Measurements from ENCODE around the gene SLC35F3.
"Not testable (repeated sequence)": the region's sequence is repeated elsewhere in the genome, so short reads cannot be mapped to it uniquely, and the experiment has no call there.

SLC35F3 gene

GRCh38 chr1:234152344-234152743 lies 247.9 kb downstream of the SLC35F3 start:
- DNase-seq = not testable (repeated sequence)

- no peak for DNase-seq
Measured at GRCh38 chr1:234154320-234155251, 250.1 kb downstream of the SLC35F3 start.

- DNase-seq = no peak
Measured at GRCh38 chr1:234162661-234163060, 258.2 kb downstream of the SLC35F3 start.

- no peak for DNase-seq
Measured at GRCh38 chr1:234163267-234163919, 258.9 kb downstream of the SLC35F3 start.

- DNase-seq = no peak
Measured at GRCh38 chr1:234164098-234164709, 259.7 kb downstream of the SLC35F3 start.

GRCh38 chr1:234168061-234168724 lies 263.7 kb downstream of the SLC35F3 start:
- DNase-seq = no peak

- DNase-seq = no peak
Measured at GRCh38 chr1:234169161-234169849, 264.8 kb downstream of the SLC35F3 start.

GRCh38 chr1:234170067-234170466 lies 265.6 kb downstream of the SLC35F3 start:
- DNase-seq = no peak

GRCh38 chr1:234170622-234171021 lies 266.1 kb downstream of the SLC35F3 start:
- DNase-seq = no peak

GRCh38 chr1:234173968-234174367 lies 269.5 kb downstream of the SLC35F3 start:
- DNase-seq = no peak

GRCh38 chr1:234175363-234175762 lies 270.9 kb downstream of the SLC35F3 start:
- DNase-seq = no peak

GRCh38 chr1:234176000-234176399 lies 271.5 kb downstream of the SLC35F3 start:
- no peak for DNase-seq

GRCh38 chr1:234176847-234177246 lies 272.4 kb downstream of the SLC35F3 start:
- not testable (repeated sequence) for DNase-seq

GRCh38 chr1:234185438-234185837 lies 281.0 kb downstream of the SLC35F3 start:
- DNase-seq = no peak

GRCh38 chr1:234186037-234186688 lies 281.7 kb downstream of the SLC35F3 start:
- DNase-seq = no peak

GRCh38 chr1:234188454-234188792 lies 283.9 kb downstream of the SLC35F3 start:
- DNase-seq = no peak

- no peak for DNase-seq
Measured at GRCh38 chr1:234197839-234198238, 293.4 kb downstream of the SLC35F3 start.

GRCh38 chr1:234199476-234200127 lies 295.1 kb downstream of the SLC35F3 start:
- no peak for DNase-seq

GRCh38 chr1:234200566-234200965 lies 296.1 kb downstream of the SLC35F3 start:
- DNase-seq = no peak

GRCh38 chr1:234201600-234201999 lies 297.1 kb downstream of the SLC35F3 start:
- DNase-seq = no peak

- DNase-seq = no peak
Measured at GRCh38 chr1:234205966-234206365, 301.5 kb downstream of the SLC35F3 start.

Measured in activated T-cell treated with anti-CD3 and anti-CD28 coated beads, Interleukin-2, amount 50 U/mL, for 1 hour (primary cell).